Upper lobe of left lung (tissue), 4 donors: ENCODE data around the gene CLEC20A.

Experiments used
- EP300 ChIP-seq, 4 donors: sonication (generic); formaldehyde crosslinking; IDR thresholded peaks; one replicate each; pipeline ENCODE4 v1.5.1; 2017; ENCODE audit warnings: antibody characterized with exemption in 4 of 4, control low read depth in 2 of 4
- POLR2A ChIP-seq, 4 donors: fragments of 450-650 bp; IDR thresholded peaks; one replicate each; pipeline ENCODE4 v1.5.1; 2016 to 2017; ENCODE audit warnings: antibody characterized with exemption in 4 of 4, mild to moderate bottlenecking in 2 of 4
- POLR2AphosphoS5 ChIP-seq, 2 donors: sonication (generic); formaldehyde crosslinking; IDR thresholded peaks; one replicate each; pipeline ENCODE4 v1.5.1; 2017; ENCODE audit warnings: antibody characterized with exemption in 2 of 2
- TF ChIP-seq, protein P1 (sequence below), 6 experiments: fragments of 450-650 bp in 4 of 6; fragments of 200-600 bp in 2 of 6; sonication (generic) in 2 of 6; IDR thresholded peaks; one replicate each; pipeline ENCODE4 v1.5.1; 2016 to 2019; ENCODE audit warnings: antibody characterized with exemption in 6 of 6

DNA sequence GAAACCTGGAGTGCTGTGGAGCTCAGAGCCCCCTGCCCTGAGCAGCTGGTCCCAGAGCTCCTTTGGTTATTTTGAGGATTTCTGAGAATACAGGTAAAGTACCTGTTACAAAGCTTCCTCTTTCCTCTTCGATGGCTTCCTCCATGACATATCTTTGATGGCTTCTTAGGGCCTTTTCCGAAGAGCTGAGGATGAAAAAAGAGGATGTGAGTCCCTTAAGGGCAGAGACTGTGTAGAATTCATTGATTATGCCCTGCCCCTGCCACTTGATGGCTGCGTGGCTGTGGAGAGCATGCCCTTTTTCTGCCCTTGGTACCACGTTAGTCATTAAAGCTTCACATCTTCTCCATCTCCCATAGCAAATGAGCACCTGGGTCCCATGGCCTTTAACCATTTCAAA lies 30.4 kb upstream of the CLEC20A start:
- TF ChIP-seq, protein P1, sequence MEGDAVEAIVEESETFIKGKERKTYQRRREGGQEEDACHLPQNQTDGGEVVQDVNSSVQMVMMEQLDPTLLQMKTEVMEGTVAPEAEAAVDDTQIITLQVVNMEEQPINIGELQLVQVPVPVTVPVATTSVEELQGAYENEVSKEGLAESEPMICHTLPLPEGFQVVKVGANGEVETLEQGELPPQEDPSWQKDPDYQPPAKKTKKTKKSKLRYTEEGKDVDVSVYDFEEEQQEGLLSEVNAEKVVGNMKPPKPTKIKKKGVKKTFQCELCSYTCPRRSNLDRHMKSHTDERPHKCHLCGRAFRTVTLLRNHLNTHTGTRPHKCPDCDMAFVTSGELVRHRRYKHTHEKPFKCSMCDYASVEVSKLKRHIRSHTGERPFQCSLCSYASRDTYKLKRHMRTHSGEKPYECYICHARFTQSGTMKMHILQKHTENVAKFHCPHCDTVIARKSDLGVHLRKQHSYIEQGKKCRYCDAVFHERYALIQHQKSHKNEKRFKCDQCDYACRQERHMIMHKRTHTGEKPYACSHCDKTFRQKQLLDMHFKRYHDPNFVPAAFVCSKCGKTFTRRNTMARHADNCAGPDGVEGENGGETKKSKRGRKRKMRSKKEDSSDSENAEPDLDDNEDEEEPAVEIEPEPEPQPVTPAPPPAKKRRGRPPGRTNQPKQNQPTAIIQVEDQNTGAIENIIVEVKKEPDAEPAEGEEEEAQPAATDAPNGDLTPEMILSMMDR (IDR thresholded peaks at IDR 0.05): no peak
- TF ChIP-seq POLR2A (IDR thresholded peaks at IDR 0.05) (no peak), POLR2AphosphoS5 (IDR thresholded peaks at IDR 0.05) (no peak), EP300 (IDR thresholded peaks at IDR 0.05) (no peak)
